Measurements from ENCODE around the gene MCU.

DNA sequence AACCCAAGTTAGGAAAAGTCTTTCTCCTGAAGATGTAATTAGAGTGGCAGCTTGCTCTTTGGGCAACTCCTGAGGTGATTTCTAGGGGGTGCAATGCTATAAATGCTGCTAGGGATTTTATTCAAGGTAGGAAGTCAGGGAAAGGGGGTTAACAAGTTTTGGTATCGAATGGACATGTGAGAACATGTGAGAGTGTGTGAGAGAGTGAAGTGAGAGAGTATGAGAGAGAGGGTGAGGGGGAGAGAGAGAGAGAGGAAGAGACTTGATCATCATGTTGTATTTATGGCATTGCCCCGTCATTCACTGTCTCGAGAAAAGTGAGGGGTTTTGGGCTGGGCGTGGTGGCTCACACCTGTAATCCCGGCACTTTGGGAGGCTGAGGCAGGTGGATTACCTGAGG lies 50.9 kb downstream of the MCU start:
- TF ChIP-seq, protein P1, sequence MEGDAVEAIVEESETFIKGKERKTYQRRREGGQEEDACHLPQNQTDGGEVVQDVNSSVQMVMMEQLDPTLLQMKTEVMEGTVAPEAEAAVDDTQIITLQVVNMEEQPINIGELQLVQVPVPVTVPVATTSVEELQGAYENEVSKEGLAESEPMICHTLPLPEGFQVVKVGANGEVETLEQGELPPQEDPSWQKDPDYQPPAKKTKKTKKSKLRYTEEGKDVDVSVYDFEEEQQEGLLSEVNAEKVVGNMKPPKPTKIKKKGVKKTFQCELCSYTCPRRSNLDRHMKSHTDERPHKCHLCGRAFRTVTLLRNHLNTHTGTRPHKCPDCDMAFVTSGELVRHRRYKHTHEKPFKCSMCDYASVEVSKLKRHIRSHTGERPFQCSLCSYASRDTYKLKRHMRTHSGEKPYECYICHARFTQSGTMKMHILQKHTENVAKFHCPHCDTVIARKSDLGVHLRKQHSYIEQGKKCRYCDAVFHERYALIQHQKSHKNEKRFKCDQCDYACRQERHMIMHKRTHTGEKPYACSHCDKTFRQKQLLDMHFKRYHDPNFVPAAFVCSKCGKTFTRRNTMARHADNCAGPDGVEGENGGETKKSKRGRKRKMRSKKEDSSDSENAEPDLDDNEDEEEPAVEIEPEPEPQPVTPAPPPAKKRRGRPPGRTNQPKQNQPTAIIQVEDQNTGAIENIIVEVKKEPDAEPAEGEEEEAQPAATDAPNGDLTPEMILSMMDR (IDR thresholded peaks at IDR 0.05): no peak
- no peak for TF ChIP-seq POLR2A (IDR thresholded peaks at IDR 0.05)
